ENCODE results near the gene DHRS7C.

Gene DHRS7C, protein sequence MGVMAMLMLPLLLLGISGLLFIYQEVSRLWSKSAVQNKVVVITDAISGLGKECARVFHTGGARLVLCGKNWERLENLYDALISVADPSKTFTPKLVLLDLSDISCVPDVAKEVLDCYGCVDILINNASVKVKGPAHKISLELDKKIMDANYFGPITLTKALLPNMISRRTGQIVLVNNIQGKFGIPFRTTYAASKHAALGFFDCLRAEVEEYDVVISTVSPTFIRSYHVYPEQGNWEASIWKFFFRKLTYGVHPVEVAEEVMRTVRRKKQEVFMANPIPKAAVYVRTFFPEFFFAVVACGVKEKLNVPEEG

DNA sequence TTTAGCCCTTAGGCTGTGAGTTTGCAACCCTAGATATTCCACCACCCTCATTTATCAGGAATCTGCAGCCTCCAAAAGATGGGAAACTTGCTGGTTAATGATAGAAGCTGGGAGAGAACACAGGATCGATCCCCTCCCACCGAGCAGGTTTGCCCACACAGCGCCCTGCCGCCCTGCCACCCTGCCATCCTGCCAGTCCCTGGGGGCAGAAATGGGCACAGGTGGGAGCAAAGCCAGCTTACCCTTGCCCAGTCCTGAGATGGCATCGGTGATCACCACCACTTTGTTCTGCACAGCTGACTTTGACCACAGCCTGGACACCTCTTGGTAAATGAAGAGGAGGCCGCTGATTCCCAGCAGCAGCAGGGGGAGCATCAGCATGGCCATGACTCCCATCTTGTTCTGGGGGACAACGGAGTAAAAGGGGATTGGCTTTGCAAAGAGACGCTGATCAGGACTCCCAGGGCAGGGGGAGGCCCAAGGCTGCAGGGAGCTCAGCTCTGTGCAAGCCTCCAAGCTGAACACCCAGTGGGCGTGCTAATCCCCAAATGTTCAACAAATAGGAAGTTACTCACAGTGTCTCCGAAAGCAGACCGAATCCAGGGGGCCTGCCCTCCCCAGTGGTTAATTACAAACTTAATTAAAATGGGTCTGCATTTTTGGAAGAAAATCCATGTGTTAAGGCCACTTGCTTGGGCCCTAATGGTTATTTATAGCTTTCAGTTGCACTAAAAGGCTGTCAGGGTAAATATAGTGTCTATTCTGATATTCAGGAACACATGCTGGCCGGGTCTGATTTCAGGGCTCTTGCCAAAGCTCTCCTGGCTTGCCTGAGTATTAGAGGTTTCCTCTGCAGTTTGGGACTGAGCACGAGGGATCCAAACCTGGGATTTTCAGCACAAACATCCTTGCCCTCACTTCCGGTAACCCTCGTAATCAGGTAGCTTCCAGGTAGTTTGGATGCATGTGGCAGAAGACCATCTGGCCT is at the start of gene DHRS7C:
Gene DHRS7C (minus strand): TSS at position 704 of the 988 bp plus-strand sequence. CDS start 308 bp downstream, at position 396.
- DNase-seq (ENCODE audit: low spot score), result no peak

DNA sequence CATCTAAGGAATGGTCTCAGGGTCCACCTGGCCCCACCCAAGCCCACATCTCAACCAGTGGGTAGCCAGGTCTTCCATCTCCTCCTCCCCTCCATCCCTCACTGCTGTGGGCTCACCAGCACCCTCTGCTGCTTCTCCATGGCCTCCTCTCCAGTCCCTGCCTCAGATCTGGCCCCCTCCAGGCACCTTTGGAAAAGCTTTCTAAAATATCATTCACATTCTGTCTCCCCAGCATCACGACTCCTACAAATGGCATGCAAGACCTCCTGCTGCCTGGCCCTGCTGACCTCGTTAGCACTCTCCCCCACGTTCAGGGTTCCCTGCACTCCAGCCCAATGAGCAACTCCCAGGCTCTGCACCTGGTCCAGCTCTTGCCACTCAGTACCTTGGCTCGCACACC is 48.0 kb upstream of the DHRS7C start:
- no peak for DNase-seq (ENCODE audit: low spot score)

DNA sequence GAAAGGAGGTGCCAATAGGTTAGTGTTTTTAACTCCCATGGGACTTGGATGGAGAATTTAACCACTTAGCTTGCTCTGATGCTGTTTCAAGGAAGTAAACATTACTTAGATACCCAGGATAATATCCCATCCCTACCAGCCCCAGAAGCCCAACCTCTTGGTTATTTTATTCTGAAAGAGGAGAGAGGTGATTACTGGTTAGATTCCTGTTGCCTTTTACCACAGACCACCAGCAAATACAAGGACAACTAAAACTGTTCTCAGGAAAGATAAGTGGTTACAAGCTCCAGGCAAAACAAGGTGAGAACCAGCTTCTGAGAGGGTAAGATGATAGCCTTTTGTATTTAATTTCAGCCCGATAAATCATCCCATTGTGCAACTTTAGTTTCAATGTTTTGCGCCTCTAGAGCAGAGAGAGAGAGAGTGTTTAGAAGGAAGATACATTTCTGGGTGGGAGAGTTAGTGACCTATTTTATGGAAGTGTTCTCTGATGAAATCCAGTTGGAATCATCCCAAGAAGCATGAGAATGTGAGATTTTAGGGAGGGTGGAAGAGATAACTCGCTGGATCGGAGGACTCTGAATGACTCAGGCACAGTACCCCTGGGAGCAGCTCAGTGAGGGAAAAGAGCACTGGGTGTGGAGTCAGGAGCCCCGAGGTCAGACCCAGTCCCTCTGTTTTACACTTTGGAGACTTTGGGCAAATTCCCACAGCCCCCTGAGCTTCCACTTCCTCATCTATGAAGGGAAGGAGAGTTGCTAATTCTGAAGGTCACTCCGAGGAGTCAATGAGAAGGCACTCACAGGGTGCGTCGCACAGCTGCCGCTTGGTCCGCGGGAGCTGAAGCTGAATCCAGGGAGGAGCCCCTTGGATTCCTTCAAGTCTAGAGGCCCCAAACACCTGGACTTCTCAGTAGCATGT is 46.4 kb upstream of the DHRS7C start:
- no peak for DNase-seq (ENCODE audit: low spot score)

DNA sequence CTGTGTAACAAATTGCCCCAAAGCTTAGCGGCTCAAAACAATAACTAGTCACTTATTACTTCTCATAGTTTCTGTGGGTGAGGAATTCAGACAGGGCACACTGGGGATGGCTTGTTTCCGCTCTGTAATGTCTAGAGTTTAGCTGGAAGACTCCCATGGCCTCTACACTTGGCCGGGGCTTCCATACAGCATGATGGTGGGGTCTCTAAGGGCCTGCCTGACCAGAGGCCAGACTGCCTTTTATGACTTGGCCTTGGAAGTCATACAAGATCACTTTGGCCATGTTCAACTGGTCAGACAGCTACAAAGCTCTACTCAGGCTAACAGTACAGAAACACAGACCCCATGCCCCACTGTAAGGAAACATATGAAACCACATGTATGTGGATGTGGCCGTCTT is 42.5 kb upstream of the DHRS7C start:
- DNase-seq (ENCODE audit: low spot score), result no peak

DNA sequence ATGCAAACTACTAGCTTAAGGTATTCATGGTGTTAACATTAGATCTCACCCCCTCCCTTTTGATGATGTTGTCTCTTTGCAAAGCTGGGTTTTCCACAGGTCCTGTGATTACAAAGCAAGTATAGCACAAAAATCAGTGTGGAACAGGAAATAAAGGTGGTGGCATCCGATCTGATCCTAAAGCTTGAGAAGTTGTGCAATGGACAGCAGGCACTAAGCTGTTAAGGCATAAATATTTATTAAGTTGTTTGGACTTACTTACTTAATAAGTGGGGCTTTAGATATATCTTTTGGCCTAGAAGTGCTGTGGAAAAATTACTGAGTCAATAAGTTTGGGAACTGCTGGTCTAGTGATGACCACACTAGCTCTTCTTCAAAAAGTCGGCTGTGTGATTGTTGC is 39.3 kb upstream of the DHRS7C start:
- no peak for DNase-seq (ENCODE audit: low spot score)

DNA sequence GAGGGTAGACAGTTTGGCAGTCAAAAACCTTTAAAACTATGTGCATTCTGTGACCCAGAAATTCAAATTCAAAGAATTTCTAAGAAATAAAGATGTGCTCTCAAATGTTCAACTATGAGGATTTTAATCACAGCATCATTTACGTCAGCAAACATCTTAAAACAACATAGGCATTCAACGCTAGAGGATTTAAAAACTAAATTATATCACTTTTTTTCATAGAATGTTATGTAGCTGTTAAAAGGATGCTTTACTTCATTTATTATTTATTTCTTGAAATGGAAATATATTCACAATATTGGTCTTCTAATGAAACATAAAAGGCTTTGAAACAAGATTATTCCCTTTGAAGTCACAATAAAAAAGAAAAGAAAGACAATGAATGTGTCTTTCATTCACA is 38.0 kb upstream of the DHRS7C start:
- no peak for DNase-seq (ENCODE audit: low spot score)

DNA sequence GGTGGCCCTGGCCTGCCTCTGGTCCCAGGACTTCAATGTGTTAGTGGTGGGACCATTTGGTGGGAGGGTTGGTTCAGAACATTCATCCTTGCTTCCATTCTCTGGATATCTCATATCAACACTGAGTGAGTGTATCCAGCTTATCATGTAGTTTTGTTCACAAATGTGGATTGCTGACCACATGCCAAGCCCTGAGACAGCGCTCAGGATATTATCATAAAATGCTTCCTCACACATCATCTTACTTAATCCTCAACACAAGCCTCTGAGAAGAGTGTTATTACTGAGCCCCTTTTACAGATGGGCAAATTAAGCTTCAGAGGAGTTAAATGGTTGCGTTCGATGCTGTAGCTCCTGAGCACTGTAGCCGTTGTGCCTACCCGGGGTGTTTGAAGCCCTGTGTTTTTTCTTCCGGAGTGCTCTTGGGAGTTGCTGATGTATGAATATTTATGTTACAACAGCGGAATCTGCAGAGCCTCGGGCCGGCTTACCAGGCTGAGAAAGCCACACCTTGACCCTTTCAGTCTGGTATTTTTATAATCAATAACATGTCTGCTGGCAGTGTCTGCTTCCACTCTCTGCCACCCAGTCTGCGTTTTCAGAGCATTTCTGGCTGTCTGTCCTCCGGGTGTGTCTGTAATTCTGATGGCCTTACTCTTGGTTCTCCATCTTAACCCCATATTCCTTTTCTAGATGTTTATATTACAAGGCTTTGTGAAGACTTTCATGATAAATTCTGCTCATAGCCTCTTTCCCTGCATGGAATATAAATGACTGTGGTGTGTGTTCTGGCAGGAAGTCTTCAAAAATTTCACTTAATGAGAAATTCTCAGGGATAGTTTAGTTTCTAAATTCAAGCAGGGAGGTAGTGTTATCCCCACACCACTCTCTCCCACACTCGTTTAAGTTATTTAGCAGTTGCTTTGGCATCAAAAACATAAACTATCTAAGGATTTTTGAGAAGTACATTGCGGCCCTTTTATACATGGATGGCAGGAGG is 37.2 kb upstream of the DHRS7C start:
- DNase-seq (ENCODE audit: low spot score), result no peak

DNA sequence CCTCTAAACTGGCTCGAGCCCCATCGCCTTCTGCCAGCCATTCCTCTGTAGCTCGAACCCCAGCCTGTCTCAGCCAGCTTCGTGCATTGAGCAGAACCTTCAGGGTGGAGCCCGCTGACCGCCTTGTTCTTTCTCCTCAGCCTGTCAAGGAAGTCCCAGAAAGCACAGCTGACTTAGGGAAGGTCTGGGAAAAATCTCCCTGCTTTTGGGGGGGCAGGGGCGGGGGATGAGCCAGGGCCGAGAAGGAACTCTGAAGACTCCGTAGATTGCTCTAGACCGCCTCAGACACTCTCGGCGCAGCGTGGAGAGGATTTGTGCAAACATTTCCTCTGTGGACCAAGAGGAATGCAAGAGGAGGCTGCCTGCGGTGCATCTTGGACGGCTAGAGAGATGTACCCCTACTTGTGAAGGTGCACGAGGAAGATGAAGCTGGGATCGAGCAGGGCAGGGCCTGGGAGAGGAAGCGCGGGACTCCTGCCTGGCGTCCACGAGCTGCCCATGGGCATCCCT is 34.3 kb upstream of the DHRS7C start, which contains the start of gene GLP2R:
Gene GLP2R (plus strand): TSS at position 284 of the 510 bp plus-strand sequence. CDS start 140 bp downstream, at position 424.
- DNase-seq (ENCODE audit: low spot score), result no peak

DNA sequence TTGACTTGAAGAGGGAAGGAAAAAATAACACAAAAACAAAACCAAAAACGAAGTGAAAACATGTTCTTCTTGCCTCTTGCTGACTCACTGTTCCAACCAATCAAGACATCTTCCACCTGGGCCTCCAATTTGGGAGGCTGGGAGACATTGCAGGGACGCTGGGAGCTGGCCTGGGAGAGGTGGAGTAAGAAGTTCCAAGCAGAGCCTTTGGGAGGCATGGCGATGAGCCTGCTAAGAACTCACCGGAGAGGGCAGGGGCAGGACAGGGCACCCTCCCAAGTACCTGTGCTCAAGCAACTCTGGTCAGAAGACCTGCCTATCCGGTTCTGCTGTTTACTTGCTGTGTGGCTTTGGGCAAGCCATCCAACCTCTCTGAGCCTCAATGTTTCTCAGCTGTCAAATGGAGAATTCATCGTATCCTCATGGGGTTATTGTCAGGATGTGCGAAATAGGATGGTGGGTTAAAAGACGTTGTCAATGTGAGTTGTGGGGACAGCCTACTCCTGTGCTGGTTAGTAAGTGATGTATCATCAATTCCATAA is 33.5 kb upstream of the DHRS7C start:
- no peak for DNase-seq (ENCODE audit: low spot score)

DNA sequence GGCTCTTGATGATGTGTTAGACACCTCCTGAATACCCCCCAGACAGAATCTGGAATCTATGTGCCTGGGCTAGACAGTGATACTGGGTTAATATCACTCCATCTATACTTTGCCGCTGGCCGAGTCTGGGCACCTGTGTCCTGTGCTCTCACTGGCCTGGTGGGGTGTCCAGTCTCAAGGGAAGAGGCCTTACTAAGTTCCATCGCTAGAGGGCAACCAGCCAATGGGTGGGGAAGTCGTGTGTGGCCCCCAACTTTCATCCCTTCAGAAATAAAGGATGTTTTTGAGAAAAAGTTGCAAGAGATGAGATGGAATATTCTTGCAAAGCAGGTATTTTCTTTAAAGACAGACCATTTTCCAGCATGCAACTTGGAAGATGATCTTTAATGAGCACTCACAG is 32.7 kb upstream of the DHRS7C start:
- DNase-seq (ENCODE audit: low spot score), result no peak

DNA sequence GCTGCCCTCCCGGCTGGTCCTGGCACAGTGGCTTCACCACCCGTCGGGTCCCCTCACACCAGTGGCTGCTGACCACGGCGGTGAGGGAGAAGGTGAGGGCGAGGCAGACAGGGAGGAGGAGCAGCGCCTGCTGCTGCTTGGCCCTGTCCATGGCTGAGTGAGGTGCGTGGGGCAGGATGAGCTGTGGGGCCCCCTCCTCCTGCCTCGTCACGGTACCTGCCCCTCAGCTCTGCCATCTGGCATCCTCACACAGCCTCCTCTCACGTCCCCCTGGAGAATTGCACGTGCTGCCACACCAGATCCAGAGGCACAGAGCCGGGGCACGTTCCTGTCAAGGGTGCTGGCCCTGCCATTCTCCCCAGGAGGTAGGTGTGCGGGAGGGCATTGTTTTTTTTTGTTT is 30.5 kb upstream of the DHRS7C start, which contains the start of gene GSG1L2:
Gene GSG1L2 (minus strand): TSS at position 159 of the 400 bp plus-strand sequence. CDS start 8 bp downstream, at position 151.
- DNase-seq (ENCODE audit: low spot score), result no peak

DNA sequence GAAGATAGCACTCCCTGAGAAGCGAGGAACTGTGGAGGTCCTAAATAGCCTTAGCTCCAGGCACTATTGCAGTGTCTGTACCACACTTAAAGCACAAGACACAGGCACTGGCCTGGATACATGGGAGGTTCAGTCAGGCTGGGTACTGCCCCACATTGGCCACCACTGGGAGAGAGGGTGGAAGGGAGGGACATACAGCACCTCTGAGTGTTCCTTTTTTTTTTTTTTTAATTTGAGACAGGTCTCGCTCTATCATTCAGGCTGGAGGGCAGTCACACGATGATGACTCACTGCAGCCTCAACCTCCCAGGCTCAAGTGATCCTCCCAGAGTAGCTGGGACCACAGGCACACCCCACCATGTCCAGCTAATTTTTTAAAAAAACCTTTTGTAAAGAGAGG is 29.1 kb upstream of the DHRS7C start:
- no peak for DNase-seq (ENCODE audit: low spot score)

DNA sequence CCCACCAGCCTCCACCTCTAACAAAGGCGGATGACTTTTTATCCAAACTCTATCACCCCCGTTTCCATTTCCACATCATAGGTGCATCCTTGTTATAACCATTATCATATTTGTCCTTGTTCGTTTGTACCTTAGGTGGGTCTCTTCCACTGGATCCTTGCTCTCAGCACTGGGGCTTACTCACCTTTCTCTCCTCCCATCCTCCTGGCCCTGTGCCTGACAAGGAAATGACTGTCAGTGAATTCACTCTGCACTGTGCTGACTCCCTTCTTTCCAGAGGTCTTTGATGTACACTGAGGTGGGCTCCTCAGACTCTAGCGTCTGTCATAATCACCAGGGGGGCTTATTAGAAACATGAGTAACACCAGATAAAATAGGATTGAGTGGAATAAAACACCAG is 27.4 kb upstream of the DHRS7C start:
- DNase-seq (ENCODE audit: low spot score), result no peak

DNA sequence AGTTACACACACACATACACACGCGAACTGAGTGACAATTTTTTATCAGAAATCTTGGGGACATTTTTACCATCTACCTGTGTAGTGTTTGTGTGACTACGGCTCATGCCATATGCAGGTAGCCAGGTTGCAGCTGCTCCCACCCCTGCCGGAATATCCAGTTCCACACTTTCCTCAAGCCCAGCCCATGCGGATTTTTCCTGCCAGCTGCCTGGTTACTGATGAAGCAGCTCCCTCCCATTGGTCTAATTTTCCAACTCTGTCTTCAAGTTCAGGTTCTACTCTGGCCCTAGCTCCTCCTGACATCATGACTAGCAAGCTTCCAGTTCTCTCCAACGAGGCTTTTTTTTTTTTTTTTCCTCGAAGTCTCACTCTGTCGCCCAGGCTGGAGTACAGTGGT is 25.7 kb upstream of the DHRS7C start:
- no peak for DNase-seq (ENCODE audit: low spot score)

DNA sequence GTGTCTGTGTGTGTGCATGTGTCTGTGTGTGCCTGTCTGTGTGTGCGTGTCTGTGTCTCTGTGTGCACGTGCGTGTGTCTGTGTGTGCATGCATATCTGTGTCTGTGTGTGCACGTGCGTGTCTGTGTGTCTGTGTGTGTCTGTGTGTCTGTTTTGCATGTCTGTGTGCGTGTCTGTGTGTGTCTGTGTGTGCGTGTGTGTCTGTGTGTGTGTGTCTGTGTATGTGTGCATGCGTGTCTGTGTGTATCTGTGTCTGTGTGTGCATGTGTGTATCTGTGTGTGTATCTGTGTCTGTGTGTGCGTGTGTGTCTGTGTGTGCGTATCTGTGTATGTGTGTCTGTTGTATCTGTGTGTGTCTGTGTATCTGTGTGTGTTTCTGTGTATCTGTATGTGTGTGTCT is 25.1 kb upstream of the DHRS7C start:
- no peak for DNase-seq (ENCODE audit: low spot score)

DNA sequence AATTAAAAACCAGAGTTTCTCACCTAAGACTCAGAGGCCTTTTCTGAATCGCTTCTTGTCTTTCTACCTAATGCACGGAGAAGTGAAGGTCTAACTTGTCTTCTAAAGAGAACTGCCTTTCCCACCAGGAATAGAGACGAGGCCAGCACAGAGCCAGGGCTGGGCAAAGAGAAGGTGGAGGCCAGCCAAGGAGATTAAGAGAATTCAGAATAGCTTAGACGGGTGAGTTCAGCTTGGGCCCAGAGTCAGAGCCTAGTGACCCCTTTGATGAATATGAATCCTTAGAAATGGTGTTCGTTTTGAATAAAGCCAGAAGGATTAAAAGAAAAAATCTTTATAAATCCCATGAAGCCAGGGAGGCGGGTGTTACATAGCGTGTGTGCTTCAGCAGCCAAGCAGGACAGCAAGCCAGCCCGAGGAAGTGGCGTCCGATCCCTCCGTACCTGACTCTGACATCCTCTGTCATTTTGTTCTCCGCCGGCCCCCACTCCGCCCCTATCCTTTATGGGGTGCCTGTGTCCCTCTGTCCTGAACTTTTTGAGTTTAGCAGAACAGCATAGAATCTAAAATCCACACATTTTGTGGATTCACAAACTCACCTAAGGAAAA is 23.0 kb upstream of the DHRS7C start:
- no peak for DNase-seq (ENCODE audit: low spot score)

DNA sequence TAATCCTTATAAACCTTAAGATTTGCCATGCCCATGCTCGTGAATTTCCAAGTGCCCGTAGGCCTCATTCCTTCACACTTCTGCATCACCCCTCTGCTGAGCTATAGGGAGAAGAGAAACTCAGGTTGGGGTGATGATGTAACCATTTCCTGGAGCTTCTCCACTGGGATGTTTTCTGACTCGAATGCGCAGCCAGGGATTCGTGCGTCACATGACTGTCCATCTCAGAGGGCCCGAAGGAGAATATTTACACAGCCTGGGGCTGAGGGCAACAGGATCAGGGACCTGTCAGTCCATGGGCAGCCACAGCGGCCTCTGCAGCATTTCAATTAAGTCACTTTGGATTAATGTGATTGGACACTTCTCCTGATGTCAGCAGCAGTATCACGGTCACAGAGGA is 21.8 kb upstream of the DHRS7C start:
- DNase-seq (ENCODE audit: low spot score), result no peak

DNA sequence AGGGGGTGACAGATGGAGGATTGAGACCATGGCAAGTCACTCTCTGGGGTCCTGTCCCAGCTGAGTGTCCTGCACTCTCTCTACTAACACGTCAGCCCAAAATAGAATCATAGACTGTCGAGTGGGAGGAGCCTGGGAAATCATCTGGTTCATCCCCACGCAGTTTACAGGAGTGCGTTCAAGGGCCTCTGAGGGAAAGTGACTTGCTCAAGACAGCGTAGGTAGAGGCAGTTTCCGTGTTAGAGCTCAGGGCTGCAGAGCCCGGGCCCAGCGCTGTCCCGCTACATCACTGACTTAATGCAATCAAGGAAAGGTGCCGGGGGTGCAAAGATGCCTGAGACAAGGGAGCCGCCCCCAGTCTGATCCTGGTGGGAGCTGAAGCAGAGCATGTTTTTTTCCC is 20.1 kb upstream of the DHRS7C start:
- no peak for DNase-seq (ENCODE audit: low spot score)

DNA sequence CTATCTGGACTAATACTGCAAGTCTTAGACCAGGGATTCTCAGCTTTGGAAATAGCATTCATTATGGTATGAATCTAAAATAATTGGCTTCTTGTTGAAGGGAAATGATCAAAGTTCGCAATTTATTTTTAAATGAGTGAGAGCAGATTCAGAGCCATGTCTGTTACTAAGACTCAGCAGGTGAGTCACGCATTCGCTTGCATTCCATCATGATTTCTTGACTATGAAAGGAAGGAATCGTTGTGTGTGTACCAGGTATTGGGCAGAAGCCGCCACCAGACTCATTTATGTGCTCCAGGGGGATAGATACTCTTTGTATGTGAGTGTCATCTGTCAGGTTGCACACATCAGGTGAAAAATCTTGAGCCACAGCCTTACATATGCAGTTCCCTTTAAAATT is 19.7 kb upstream of the DHRS7C start:
- no peak for DNase-seq (ENCODE audit: low spot score)
